CD4-positive, alpha-beta memory T cell (primary cell): ENCODE results near the gene CCDC186. TPM values are rescaled to one million over a fixed set of nuclear protein-coding genes. Genes with fewer than 3 reads are reported as not detected.

Experiments used
- CTCF ChIA-PET: fragments of 350-600 bp; sonication (Branson Sonifier 250); formaldehyde crosslinking; loops from one replicate; lab custom pipeline; 2021; ENCODE audit warnings: inconsistent platforms; ENCODE audit not compliant: partially characterized antibody; lab: Charles Lee
- POLR2A ChIA-PET: fragments of 350-600 bp; sonication (Branson Sonifier 250); formaldehyde crosslinking; loops from one replicate; lab custom pipeline; 2021; ENCODE audit not compliant: partially characterized antibody; lab: Charles Lee
- DNase-seq, 5 donors: peaks; one replicate each; pipeline versions ENCODE4 v3.0.0 to v3.0.0-alpha.2; 2020 to 2022; ENCODE audit warnings: mixed read lengths in 1 of 5
- H3K27ac ChIP-seq: one replicate; pipeline ENCODE4 v1.7.0; 2013; ENCODE audit warnings: low read depth, low read length
- H3K27me3 ChIP-seq: 2 replicates; pipeline ENCODE4 v1.7.0; 2013; ENCODE audit warnings: mild to moderate bottlenecking, low read length, moderate library complexity; ENCODE audit not compliant: insufficient read depth
- H3K36me3 ChIP-seq: 2 replicates; pipeline ENCODE4 v1.7.0; 2013; ENCODE audit warnings: mild to moderate bottlenecking, low read length, moderate library complexity; ENCODE audit not compliant: insufficient read depth
- H3K4me1 ChIP-seq: 2 replicates; pipeline ENCODE4 v1.7.0; 2013; ENCODE audit warnings: mild to moderate bottlenecking, low read length, moderate library complexity; ENCODE audit not compliant: insufficient read depth
- H3K4me3 ChIP-seq, 2 donors: one replicate each; pipeline ENCODE4 v1.7.0; 2013; ENCODE audit warnings: low read length in 2 of 2, mild to moderate bottlenecking in 1 of 2
- H3K9me3 ChIP-seq, 2 donors: one replicate each; pipeline ENCODE4 v1.7.0; 2013; ENCODE audit warnings: low read length in 2 of 2, control low read depth in 1 of 2; ENCODE audit not compliant: control insufficient read depth in 1 of 2
- H3K27ac Mint-ChIP-seq, 7 donors: one replicate each; pipeline ENCODE4 v1.8.0; 2020 to 2021; ENCODE audit warnings: mixed read lengths in 7 of 7, mild to moderate bottlenecking in 6 of 7, inconsistent platforms in 3 of 7, moderate library complexity in 3 of 7
- H3K27me3 Mint-ChIP-seq, 2 donors: one replicate each; pipeline ENCODE4 v1.8.0; 2020 to 2021; ENCODE audit warnings: mixed read lengths in 2 of 2
- H3K36me3 Mint-ChIP-seq, 2 donors: one replicate each; pipeline ENCODE4 v1.8.0; 2020 to 2021; ENCODE audit warnings: mixed read lengths in 2 of 2, inconsistent platforms in 1 of 2, mild to moderate bottlenecking in 1 of 2
- H3K4me1 Mint-ChIP-seq, 4 donors: one replicate each; pipeline ENCODE4 v1.8.0; 2020 to 2021; ENCODE audit warnings: mixed read lengths in 4 of 4, mild to moderate bottlenecking in 1 of 4
- H3K4me3 Mint-ChIP-seq, 8 donors: one replicate each; pipeline ENCODE4 v1.8.0; 2020 to 2021; ENCODE audit warnings: mixed read lengths in 8 of 8, mild to moderate bottlenecking in 7 of 8, moderate library complexity in 6 of 8, inconsistent platforms in 3 of 8
- H3K9me3 Mint-ChIP-seq, 8 donors: one replicate each; pipeline ENCODE4 v1.8.0; 2020 to 2021; ENCODE audit warnings: mixed read lengths in 8 of 8, mild to moderate bottlenecking in 5 of 8, inconsistent platforms in 3 of 8, moderate library complexity in 1 of 8
- intact Hi-C: fragments of 100-400 bp; cut with micrococcal nuclease; formaldehyde crosslinking; loops from one replicate; pipeline ENCODE4 v1.15.1; 2023
- polyA plus RNA-seq, 2 donors: library from polyadenylated mRNA; unstranded; fragments of 300-500 nt; fragmentation: Illumina TruSeq; gene quantifications; one replicate each; pipeline ENCODE4 v1.2.3, GENCODE V29; 2021
- total RNA-seq, 2 experiments: library from RNA; stranded (reverse); gene quantifications; one replicate each; pipeline ENCODE4 v1.2.3, GENCODE V29; 2021

CCDC186 gene
- total and polyA plus RNA-seq, 4 experiments from 2014 or later, result 20.8 to 43.3 (median 31.4) TPM

DNA sequence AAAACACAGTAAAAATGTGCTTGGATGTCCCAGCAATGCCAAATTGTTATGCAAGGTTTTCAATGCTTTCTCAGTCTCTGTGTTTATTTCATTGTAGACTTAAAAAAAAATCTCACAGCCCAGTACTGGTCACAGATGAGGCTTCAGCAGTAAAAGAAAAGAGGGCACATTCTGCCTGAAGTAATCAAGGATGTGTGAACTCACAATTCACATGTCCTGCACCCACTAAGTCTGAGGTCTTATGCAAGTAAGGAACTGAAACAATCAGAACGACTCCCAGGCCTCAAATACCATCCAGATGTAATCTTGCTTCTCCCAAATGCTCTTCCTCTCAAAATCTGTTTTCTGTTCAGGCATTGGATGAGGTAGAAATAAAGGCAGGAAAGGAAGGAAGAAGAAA lies 96.7 kb downstream of the CCDC186 start:
- Mint-ChIP-seq H3K4me1 (peaks cover 5 to 12% (median 8%) of the 10 kb centered on the region in 4 donors), H3K27me3 (peaks cover 0 to 5% of the 10 kb centered on the region in 2 donors), H3K4me3 (no peak overlapping the region), H3K9me3 (peaks cover 0 to 2% (median 0%) of the 10 kb centered on the region in 8 donors), H3K27ac (no peak overlapping the region), H3K36me3 (no peaks in the 10 kb centered on the region)
- H3K27me3 ChIP-seq, result no peaks in the 10 kb centered on the region
- no peaks in the 10 kb centered on the region for H3K9me3 ChIP-seq
- no peak overlapping the region for H3K4me3 ChIP-seq
- intact Hi-C loops, result no loop called here
- POLR2A ChIA-PET, result no interaction called here
- no peak overlapping the region for H3K27ac ChIP-seq
- CTCF ChIA-PET, result no interaction called here
- H3K36me3 ChIP-seq, result no peaks in the 10 kb centered on the region
- peaks cover 11% of the 10 kb centered on the region for H3K4me1 ChIP-seq
- no peak for DNase-seq

DNA sequence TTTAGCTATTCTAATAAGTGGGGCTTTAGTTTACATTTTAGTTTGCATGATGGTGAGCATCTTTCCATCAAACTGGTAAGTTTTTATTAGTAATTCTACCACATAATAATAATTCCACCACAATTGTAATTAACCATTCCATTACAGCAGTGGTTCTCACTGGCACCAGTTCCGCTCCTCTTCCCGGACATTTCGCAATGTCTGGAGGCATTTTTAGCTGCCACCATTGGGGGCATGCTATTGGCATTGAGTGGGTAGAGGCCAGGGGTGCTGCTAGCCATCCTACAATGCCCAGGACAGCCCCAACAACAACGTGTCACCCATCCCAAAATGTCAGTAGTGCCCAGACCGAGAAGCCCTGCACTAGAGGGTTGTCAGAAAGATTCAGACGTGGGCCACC lies 98.9 kb downstream of the CCDC186 start:
- Histone ChIP-seq H3K4me1 (peaks cover 11% of the 10 kb centered on the region), H3K27me3 (no peaks in the 10 kb centered on the region), H3K4me3 (no peak overlapping the region), H3K27ac (no peak overlapping the region), H3K9me3 (no peaks in the 10 kb centered on the region), H3K36me3 (no peaks in the 10 kb centered on the region)
- H3K4me3 Mint-ChIP-seq, result no peak overlapping the region
- H3K27me3 Mint-ChIP-seq, result peaks cover 0 to 5% of the 10 kb centered on the region in 2 donors
- intact Hi-C loops, result no loop called here
- ChIA-PET POLR2A (no interaction called here), CTCF (no interaction called here)
- no peaks in the 10 kb centered on the region for H3K36me3 Mint-ChIP-seq
- peaks cover 8 to 19% (median 14%) of the 10 kb centered on the region in 4 donors for H3K4me1 Mint-ChIP-seq
- H3K9me3 Mint-ChIP-seq, result peaks cover 0 to 2% (median 0%) of the 10 kb centered on the region in 8 donors
- DNase-seq, result no peak
- H3K27ac Mint-ChIP-seq, result no peak overlapping the region

DNA sequence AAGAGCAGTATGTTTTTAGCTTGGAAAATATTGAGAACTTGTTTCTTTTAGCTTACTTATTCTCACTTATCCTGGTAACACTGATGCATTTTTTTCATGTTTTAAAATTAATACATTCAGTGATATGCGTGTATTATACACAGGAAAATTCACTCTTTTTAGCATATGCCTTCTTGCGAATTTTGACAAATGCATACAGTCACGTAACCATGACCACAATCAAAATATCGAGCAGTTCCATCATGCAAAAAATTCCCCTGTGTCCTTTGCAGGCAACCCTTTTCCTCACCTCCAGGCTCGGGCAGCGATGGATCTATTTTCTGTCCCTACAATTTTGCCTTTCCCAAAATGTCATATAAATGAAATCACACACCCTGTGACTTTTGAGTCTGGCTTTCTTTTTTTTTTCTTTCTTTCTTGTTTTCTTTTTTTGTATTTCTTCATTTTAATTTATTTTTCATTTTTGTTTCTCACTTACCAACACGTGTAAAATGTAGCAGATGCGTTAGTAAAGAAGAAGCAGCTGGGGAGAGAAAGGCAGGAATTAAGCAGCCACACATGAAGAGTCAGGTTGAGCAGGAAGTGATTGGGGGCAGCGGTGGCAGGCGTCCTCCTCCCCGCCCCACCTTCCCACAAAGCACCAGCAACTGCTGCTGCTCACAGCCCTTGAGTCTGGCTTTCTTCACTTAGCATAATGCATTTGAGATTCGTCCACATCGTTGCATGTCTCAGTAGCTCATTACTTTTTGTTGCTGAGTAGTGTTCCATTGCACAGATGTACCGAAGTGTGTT lies 100.4 kb downstream of the CCDC186 start:
- H3K9me3 Mint-ChIP-seq, result peaks cover 0 to 2% (median 0%) of the 10 kb centered on the region in 8 donors
- no peak overlapping the region for H3K27ac ChIP-seq
- H3K4me3 Mint-ChIP-seq, result peak overlapping the region in 1 of 8 donors; percentile 5
- POLR2A ChIA-PET, result interaction anchor here (0.9 to 1.2 kb wide), 2 partner anchors 11 to 12 kb away, joined by 3 to 4 read pairs; no protein-coding TSS in a partner anchor
- no peaks in the 10 kb centered on the region for H3K27me3 Mint-ChIP-seq
- no peak overlapping the region for H3K27ac Mint-ChIP-seq
- H3K4me3 ChIP-seq, result no peak overlapping the region
- no peaks in the 10 kb centered on the region for H3K36me3 Mint-ChIP-seq
- H3K4me1 ChIP-seq, result peaks cover 15% of the 10 kb centered on the region
- H3K36me3 ChIP-seq, result no peaks in the 10 kb centered on the region
- intact Hi-C loops, result no loop called here
- CTCF ChIA-PET, result interaction anchor here (1.6 kb wide), 1 partner anchor 112 kb away, joined by 4 read pairs; no protein-coding TSS in a partner anchor
- no peaks in the 10 kb centered on the region for H3K27me3 ChIP-seq
- H3K4me1 Mint-ChIP-seq, result peaks cover 10 to 21% (median 16%) of the 10 kb centered on the region in 4 donors
- no peaks in the 10 kb centered on the region for H3K9me3 ChIP-seq
- DNase-seq, result peak in 3 of 5 donors; percentile 9 to 18 (median 12)

DNA sequence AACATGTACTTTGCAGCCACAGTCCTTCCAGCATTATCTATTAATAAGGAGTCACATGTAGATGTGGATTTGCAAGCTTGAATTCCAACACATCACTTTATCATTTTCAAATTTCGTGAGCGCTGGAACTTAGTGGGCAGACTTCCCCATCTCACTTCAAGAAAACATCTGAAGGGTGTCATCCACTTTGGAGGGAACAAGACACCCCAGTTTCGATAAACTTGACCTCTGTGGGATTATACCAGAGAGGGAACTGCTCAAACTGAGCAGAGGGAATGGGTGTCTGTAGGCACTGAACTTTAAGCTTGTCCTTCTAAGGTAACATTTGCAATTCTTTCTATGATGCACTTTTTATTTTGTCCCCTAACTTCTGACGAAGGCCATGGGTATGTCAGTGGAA lies 102.8 kb downstream of the CCDC186 start:
- Mint-ChIP-seq H3K4me1 (peaks cover 13 to 32% (median 25%) of the 10 kb centered on the region in 4 donors), H3K27ac (peak overlapping the region in 1 of 7 donors; percentile 47), H3K9me3 (peaks cover 0 to 2% (median 0%) of the 10 kb centered on the region in 8 donors), H3K27me3 (no peaks in the 10 kb centered on the region), H3K4me3 (no peak overlapping the region), H3K36me3 (no peaks in the 10 kb centered on the region)
- no peaks in the 10 kb centered on the region for H3K27me3 ChIP-seq
- CTCF ChIA-PET, result no interaction called here
- no peak for DNase-seq
- intact Hi-C loops, result no loop called here
- peaks cover 24% of the 10 kb centered on the region for H3K4me1 ChIP-seq
- H3K9me3 ChIP-seq, result no peaks in the 10 kb centered on the region
- H3K36me3 ChIP-seq, result no peaks in the 10 kb centered on the region
- POLR2A ChIA-PET, result no interaction called here
- no peak overlapping the region for H3K4me3 ChIP-seq
- H3K27ac ChIP-seq, result no peak overlapping the region

Other genes starting within 250 kb of the CCDC186 start
- not detected for gene ADRB1, start 130.3 kb downstream of the CCDC186 start, total RNA-seq
- not detected for gene ADRB1, start 130.3 kb downstream of the CCDC186 start, polyA plus RNA-seq
- gene TDRD1, start 5.2 kb upstream of the CCDC186 start, total RNA-seq, result under 1 TPM; 0.39 to 0.41 TPM
- gene TDRD1, start 5.2 kb upstream of the CCDC186 start, polyA plus RNA-seq, result under 1 TPM in 1 of 2 donors, not detected in 1; 0.05 TPM
- not detected for gene VWA2, start 65.1 kb upstream of the CCDC186 start, total RNA-seq
- not detected for gene VWA2, start 65.1 kb upstream of the CCDC186 start, polyA plus RNA-seq
- gene AFAP1L2, start 230.3 kb upstream of the CCDC186 start, total RNA-seq, result 1 to 10 TPM; 2.5 to 4.3 TPM
- gene AFAP1L2, start 230.3 kb upstream of the CCDC186 start, polyA plus RNA-seq, result 1 to 10 TPM in 1 of 2 donors, under 1 TPM in 1; 0.50 to 2.1 TPM